GM19238 (cell line): Measurements from ENCODE around the gene CTIF.
A peak's percentile ranks its signal among the peaks of the same experiment; 100 is the strongest.

ENCODE experiments used
- DNase-seq: peaks from one replicate; pipeline ENCODE4 v3.0.0; 2011; ENCODE audit warnings: low spot score; ENCODE audit not compliant: insufficient read length

Gene CTIF

DNA sequence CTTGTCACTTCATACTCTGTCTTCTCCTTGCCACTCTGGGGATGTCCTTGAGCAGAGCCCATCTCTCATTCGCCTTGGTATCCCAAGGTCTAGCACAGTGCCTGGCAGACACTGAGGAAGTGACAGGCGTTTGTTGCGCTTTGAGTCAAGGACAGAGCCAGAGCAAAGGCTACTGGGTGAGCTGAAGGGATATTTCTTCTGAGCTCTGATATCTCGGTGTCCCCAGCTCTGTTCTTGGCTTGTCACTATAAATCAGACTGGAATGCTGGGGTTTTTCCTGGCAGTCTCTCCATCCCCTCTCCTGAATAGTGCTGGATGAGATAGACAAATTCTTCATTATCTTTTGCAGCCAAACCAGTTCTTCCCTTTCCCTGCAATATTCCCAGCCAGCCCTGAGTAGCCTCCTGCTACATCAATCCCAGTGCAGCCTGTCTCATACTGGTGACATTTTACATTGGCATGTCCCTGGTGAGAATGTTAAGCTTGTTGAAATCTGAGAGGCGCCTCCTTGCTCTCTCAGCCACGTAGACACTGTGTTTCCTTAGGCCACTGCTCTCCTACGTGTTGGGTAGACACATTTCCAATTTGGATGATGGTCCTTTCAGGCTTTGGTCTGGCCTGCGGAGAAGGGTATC lies 61.7 kb downstream of the CTIF start:
- DNase-seq, result no peak

DNA sequence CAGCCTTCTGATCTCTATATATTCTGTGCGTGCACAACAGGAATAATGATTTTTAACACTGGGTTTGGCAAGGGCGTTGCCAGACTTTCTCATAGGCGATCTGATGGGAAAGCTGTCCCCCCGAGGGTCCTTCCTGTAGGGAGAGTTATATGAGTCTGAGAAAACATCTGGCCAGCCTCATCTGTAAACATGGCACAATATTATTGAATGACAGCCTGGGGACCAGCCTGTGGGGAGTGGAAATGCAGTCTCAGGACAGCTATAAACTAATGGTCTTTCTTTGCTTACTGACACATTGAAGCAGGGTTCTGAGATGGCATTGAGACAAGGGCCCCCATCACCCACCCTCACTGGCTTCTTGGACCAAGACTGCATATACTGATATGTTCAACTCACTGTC lies 62.5 kb downstream of the CTIF start:
- DNase-seq, result no peak

DNA sequence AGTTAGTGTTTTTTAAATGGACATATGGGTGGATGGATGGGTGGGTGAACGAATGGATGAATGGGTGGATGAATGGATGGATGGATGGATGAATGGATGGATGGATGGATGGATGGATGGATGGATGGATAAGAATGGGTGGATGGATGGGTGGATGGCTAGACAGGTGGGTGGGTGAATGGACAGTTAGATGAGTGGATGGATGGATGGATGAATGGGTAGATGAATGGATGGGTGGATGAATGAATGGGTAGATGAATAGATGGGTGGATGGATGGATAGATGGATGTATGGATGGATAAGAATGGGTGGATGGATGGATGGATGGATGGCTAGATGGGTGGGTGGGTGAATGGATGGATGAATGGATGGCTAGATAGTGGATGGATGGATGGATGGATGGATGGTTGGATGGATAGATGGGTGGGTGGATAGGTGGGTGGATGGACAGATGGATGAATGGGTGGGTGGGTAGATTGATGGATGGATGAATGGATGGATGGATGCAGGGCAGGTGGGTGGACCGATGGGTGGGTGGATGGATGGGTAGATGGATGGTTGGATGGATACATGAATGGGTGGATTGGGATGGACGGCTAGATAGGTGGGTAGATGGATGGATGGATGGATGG lies 64.0 kb downstream of the CTIF start:
- DNase-seq, result no peak

DNA sequence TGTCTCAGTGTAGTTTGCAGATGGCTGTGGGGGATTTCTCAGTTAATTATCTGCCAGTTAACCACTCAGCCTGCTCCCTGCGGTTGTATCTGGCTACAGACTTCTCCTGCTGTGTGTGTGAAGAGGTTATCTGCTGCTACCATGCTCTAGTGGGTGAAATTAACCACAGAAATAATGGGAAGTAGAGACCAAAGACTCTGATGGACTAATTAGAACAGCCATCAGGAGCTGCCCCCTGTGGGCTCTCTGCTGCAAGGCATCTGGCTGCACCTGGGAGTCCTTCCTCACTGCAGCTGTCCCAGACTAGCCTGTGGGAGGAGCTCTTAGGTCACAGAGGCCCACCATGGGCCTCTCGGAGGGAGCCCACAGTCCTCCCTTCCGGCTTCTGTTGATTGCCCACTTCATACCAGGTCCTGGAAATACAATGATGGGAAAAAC lies 66.6 kb downstream of the CTIF start:
- DNase-seq, result peak; percentile 17

DNA sequence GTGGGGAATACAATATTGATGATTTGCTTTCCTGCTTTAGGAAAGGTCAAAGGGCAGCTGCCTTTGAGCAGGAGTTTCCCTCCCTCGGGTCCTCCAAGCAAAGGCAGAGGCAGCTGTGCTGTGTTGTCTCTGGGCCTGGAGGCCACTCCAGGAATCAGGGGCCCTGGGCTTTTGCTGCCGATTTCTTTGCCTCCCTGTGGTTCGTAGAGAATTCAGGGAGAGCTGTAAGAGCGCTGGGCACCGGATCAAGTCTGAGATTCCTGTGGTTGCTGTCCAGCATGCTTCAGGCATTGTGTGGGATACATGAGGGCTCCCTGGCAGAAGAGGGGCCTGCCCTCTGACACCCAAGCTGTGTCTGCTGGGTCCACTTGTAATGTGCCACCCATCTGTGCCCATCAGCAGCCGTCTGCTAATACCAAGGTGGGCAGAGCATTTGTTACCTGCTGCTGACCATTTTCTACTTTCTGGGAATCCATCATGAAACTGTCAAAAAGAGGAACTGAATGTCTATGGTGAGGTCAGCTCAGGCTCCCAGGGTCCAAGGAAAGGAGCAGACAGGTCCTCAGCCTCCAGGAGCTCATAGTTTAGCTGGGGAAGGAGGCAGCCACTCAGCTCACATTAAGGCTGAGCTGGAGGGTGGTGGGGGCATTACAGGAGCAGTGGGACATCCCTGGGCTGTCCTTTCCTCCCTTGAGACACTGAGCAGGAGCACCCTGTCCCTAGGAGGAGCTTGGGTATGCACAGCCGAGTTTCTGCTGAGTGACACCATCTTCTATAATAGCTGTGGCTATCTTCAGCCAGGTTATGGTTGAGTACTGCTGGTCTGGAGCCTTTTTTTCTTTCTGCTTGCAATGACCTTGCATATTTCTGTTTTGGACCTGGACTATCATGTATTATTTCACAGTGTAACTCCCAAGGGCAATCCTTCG lies 68.5 kb downstream of the CTIF start:
- DNase-seq, result no peak

DNA sequence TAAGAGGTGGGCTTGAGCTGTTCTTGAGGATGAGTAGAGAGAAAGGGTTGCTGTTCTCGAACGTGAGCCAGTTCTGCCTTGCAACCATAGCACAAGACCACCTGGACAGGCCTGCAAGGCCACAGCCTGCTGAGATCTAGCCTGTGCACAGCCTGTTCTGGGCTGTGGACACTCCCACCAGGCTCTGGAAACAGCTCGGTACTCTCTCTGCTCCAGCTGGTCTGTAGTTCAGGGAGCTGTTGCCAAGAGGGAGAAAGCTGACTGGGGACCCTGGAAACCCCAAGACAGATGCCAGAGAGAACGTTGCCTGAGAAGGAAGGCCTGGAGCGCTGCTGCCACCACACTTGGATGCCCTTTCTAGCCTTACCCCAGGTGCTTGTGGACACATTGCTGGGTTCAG lies 69.8 kb downstream of the CTIF start:
- DNase-seq, result no peak

DNA sequence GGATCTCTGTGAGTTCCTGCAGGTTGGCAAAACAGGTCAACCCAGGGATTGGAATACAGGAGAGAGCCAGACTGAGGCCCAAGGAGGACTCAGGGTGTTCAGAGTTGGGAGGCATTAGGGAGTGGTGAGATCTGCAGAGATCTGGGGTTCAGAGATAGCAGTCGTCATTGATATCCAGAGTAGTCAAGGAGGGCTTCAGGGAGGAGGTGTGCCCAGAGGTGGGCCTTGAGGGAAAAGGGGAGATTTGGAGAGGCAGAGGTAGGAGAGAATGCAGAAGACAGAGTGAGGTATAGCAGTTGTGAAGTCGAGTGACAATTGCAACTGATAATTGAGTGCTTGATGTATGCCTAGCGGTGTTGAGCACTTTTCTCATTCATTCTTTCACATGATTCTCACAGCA lies 70.3 kb downstream of the CTIF start:
- no peak for DNase-seq

DNA sequence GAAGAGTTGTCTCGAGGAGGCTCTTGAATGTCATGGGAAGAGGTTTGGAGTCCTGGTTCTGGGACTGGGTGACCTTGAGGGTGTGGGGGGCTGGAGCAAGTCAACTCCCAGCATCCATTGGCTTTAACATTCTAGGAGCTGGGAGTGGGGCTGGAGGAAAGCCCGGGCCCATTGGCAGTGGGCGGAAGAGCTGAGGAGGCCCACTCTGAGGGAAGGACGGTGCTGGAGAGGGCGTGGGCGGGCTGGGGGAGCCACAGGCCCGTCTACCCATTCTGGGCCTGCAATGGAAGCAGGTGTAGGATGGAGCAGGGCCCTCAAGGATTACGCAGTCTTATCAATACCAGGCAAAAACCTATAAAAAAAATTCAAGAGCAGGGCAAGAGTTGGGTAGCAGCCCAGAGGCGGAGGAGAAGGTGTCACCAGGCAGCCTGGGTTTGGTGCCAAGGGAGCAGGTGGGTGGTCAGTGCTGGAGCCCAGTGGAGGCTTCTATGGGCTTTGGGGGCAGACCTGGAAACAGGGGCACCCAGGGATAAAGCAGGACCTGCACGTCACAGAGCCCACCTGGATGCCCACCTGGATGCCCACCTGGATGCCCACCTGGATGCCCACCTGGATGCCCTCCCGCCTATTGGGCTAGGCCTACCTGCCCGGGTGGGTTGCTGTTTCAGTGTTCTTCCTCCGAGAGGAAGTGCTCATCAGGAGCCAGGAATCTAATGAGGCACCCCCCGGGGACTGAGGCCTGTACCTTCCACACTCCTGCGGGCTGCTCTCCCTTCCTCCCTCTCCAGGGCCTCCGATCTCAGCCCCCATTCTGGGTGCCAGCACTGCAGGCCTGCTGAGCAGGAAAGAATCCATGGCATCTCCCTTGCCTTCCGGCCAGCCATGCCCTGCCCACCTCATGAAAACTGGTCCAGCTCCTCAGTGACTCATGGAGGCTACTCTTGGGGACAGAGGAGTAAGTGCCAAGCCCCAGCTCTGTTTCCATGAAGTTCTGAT lies 71.3 kb downstream of the CTIF start:
- DNase-seq, result no peak

DNA sequence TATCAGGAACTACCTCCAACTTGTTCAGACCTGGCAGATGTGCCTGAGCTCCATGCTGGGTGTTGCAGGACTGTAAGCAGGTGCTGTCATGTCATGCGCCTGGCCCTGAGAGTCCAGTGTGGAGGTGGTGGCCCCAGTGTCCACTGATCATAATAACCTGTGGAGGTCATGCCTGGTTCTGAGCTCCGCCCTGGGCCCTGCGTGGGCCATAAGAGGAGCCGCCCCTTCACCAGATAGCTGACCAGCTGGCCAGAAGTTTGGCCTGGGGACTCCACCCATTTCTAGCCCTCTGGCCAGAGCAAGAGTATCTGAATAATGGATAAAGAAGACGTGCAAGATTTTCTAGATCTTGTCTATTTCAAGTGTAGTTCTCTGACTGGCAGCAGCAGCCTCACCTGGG lies 72.4 kb downstream of the CTIF start:
- DNase-seq, result no peak

DNA sequence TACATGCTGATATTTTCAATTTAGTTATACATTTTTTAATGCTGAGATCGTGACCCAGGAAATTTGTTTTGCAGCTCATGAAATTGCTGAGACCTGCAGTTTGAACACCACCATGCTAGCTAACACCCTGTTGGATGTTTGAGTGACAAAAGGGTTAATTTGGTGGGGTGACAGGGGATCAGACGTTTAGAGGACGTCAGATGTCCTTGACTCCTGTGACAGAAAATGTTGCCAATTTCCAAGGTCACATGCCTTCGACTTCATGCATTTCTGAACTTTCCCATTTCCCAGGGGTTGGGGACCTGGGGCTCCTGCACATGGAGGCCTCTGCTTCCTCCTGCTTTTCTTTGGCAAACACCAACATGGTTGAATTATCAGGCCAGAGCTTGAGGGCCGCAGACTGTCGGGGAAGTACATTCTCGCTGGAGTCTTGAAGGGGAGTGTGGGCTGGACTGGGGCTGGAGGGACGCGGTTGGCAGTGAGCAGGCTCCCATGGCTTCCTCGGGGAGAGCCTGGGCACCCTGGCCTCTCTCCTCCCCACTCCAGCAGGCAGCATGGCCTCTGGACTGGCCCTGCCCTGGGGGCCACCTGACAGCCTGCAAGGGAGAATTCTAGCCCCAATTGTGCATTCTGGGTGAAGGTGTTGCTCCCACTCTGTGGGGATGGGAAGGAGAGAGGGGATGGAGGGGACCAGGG lies 73.1 kb downstream of the CTIF start:
- no peak for DNase-seq

DNA sequence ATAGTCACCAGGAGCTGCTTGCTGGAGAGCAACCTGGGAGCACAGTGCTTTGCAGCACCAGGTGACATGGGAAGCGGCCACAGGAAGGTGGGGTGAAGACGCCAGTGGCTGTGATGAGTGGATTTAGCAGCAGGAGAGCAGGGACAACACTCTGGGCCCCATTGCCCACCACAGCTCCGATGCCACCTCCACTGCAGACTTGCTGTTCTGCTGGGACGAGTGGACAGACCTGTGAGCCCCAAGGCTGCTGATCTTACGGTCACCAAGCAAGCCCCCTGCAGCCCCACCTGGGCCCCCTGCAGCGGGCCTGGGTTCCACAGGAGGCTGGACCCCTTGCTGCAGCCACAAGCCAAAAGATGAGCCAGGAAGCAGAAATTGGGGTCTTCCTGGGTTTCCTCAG lies 73.7 kb downstream of the CTIF start:
- no peak for DNase-seq

DNA sequence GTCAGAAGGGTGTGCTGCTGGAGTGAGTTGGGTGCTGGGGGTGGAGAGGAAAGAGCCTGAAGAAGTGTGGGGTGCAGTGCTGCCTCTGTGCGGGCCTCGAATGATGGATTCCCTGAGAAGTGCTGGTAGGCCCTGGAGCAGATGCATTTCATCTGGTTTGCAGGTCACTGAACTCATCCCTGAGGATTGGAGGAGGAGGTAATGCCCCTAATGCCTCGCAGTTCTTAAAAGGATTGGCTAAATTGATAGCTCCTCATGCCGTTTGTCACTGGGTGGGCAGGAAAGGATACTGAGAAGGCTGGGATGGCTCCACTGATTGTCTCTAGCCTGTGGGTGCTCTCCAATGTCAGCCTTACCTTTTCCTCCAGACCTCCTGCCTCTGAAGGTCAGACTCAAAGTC lies 74.1 kb downstream of the CTIF start:
- no peak for DNase-seq

DNA sequence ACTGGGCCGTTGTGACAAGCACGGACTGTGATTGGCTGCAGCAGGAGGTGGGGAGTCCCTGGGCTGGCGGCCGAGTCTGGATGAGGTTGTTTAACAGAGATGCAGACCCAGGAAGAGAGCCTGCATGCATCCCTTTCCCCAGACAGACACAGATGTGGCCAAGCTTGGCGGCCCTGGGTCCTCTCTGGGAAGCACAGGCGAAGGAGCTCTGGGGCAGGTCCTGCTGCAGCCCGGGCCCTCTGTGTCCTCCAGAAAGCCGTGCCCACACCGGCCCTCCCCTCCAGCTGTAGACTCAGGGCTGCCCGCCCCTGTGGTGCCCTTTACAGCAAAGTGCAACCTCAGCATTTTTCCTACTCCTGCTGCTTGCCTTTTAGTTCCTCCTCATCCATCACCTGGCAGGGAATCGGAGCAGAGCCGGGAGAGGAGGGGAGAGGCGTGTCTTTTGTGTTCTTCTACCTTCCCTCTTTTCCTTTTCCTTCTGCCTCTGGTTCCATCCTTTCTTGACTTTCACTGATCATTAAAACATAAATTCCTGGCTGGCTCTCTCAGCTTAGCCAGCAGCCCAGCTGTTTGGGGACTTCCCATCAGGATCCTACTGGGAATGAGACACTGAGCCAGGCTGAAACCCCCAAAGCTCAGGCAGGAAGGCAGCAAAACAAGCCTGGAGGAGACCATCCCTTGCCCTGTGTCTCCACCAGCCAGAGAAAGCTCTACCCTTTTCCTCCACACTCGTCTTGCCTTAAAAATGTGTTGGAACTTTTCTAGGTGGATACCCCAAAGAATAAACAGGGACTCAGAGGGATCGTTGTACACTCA lies 75.0 kb downstream of the CTIF start:
- no peak for DNase-seq

DNA sequence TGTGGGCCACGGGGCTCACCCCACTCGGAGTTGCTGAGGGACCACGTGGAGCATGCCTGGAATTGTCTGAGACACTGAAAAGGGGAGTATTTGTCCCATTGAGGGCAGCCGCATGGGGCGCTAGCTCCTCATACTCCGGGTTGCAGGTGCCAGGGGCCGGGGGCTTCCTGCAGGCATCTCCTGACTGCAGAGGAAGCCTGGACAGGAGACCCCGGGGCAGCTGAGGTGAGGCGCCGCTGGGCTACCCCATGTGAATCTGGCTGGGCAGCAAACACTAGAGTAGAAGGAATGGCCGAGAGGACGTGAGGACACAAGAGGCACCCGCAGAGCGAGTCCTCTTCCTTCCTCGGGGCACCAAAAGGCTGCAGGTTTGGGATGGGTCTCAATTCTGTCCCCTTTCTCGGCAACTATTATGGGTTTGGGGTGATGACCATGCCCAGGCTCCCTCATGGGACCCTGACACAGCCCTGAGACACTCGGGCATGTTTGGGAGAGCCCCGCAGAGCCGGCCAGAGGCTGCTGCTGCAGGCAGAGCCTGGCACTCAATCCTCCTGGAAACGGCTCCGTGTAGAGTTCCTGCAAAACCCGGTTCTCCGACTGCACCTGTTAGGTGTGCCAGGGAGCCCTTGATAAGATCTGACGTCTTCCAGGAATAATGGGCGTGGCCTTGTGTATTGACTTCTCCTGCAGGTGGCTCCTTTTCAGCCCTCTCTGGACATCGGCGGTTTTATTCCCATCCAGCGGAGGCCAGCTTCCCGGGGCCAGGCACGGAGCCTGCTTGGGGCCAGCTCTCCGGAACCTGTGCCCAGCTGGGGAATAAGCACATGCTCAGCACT lies 77.0 kb downstream of the CTIF start:
- DNase-seq, result no peak

DNA sequence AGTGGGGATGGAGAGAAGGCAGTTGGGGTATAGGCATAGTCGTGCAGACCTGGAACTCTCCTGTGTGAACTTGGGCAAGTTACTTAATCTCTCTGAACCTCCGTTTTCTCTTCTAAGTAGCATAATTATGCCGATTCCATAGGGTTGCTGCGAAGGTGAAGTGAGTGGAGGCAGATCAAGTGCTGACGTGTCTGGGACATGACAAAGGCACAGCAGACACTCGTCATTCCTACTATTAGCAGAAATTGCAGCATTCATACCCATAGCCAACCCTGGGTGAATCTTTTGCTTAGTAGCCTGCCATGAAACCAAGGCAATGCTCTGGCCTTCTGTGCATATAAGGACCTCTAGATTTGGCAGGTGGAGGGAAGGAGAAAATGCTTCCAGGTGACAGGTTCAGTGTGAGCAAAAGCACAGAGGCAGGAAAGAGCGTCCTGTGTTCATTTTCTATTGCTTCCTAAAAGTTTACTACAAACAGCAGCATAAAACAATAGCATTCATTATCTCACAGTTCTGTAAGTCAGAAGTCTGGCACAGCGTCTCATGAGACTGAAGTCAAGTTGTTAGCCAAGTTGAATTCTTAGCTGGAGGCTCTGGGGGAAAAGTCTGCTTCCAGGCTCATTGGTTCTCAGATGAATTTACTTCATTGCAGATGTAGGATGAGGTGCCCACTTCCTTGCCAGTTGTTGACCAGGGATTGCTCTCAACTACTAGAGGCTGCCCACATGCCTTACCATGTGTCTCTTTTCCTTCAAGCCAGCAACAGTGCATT lies 77.8 kb downstream of the CTIF start:
- DNase-seq, result no peak

DNA sequence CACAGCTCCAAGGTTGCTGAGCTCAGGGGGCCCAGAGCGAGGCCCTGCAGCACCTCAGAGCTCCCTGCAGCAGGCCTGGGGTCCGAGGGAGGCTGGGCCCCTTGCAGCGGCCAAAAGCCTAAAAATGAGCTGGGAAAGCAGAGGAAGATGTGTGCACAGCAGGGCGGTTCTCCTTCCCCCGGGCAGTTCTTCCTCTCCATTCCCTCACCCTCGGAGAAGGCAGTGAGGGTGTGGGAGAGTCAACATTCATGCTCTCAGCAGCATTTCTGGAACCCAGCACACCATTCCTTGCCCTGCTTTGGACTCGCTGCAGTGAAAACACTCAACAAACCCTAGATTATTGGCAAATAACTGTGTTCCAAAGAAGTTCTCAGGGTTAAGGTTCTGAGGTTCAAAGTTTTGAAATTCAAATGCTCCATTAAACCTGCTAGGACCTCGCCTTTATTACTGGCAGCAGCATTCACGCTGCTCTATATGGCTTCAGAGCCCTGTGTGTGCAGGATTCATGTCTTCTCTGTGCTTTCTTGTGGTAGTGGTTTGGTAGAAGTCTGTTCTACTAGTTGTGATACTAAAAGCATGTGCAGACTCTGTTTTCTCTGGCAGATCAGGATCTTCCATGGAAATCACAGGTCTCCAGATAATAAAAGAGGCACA lies 79.1 kb downstream of the CTIF start:
- DNase-seq, result no peak

DNA sequence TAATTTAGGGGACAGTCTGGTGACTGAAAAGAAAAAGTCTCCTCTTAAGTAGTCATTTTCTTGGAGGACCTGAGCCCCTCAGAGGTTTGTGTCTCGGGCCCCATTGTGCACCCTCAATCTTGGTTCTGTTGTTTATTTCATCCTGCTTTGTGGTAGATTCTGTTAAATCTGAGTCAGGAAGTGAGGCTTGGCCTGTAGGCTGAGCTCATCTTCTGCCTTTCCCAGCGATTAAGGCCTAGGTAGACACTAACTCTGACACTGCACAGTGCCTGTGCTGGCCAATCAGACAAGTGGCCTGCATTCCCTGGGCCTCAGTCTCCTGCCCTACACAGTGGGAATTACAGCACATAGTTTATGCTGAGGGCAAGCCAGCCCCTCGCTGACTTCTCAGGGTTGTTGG lies 80.2 kb downstream of the CTIF start:
- no peak for DNase-seq

DNA sequence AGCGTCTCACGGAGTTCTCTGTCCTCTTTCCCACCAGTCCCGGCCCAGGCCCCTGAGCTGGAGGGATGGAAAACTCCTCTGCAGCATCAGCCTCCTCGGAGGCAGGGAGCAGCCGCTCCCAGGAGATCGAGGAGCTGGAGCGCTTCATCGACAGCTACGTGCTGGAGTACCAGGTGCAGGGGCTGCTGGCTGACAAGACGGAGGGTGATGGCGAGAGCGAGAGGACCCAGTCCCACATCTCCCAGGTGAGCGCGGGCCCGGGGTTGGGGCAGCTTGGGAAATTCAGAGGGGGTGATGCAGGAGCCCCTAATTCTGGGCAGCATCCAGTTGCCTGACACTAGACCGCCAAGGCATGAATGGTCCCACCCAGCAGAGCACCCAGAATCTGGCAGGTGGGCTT lies 80.7 kb downstream of the CTIF start:
- DNase-seq, result no peak
